Measurements from ENCODE around the gene KCNE3.

The KCNE3 gene

GRCh38 chr11:74462631-74463030, 4.7 kb downstream of the KCNE3 start:
- Histone ChIP-seq H3K27me3 (no peaks in the 10 kb centered on the region), H3K4me3 (no peak overlapping the region), H3K9me3 (no peaks in the 10 kb centered on the region), H4K20me1 (no peaks in the 10 kb centered on the region), H3K27ac (no peak overlapping the region), H3K9ac (no peak overlapping the region), H3K36me3 (no peaks in the 10 kb centered on the region), H3K4me1 (no peaks in the 10 kb centered on the region), H3K4me2 (no peak overlapping the region)
- no peak for TF ChIP-seq Cebpa-rat (IDR thresholded peaks at IDR 0.05)

- Histone ChIP-seq H3K9me3 (no peaks in the 10 kb centered on the region), H3K27ac (no peak overlapping the region), H4K20me1 (no peaks in the 10 kb centered on the region), H3K9ac (no peak overlapping the region), H3K4me3 (no peak overlapping the region), H3K4me1 (no peaks in the 10 kb centered on the region), H3K4me2 (no peak overlapping the region), H3K36me3 (no peaks in the 10 kb centered on the region), H3K27me3 (no peaks in the 10 kb centered on the region)
- no peak for TF ChIP-seq Cebpa-rat (IDR thresholded peaks at IDR 0.05)
Measured at GRCh38 chr11:74462009-74462408, 5.3 kb downstream of the KCNE3 start.

GRCh38 chr11:74460481-74461154, 6.7 kb downstream of the KCNE3 start:
- no peak for TF ChIP-seq Cebpa-rat (IDR thresholded peaks at IDR 0.05)
- H3K4me3 ChIP-seq: no peak overlapping the region
- no peak overlapping the region for H3K27ac ChIP-seq
- no peak overlapping the region for H3K9ac ChIP-seq
- H3K36me3 ChIP-seq: no peaks in the 10 kb centered on the region
- no peak overlapping the region for H3K4me2 ChIP-seq
- H3K4me1 ChIP-seq: no peaks in the 10 kb centered on the region
- H3K27me3 ChIP-seq: no peaks in the 10 kb centered on the region
- H4K20me1 ChIP-seq: no peaks in the 10 kb centered on the region
- no peaks in the 10 kb centered on the region for H3K9me3 ChIP-seq

- Histone ChIP-seq H3K9me3 (no peaks in the 10 kb centered on the region), H3K27me3 (no peaks in the 10 kb centered on the region), H3K9ac (no peak overlapping the region), H3K36me3 (no peaks in the 10 kb centered on the region), H3K4me1 (no peaks in the 10 kb centered on the region), H4K20me1 (no peaks in the 10 kb centered on the region), H3K27ac (no peak overlapping the region), H3K4me3 (no peak overlapping the region), H3K4me2 (no peak overlapping the region)
- TF ChIP-seq Cebpa-rat (IDR thresholded peaks at IDR 0.05): no peak
Measured at GRCh38 chr11:74460065-74460464, 7.3 kb downstream of the KCNE3 start.

- H3K27me3 ChIP-seq: no peaks in the 10 kb centered on the region
- no peak overlapping the region for H3K9ac ChIP-seq
- no peaks in the 10 kb centered on the region for H3K9me3 ChIP-seq
- H3K27ac ChIP-seq: no peak overlapping the region
- H4K20me1 ChIP-seq: no peaks in the 10 kb centered on the region
- no peaks in the 10 kb centered on the region for H3K4me1 ChIP-seq
- H3K36me3 ChIP-seq: no peaks in the 10 kb centered on the region
- H3K4me2 ChIP-seq: no peak overlapping the region
- no peak for TF ChIP-seq Cebpa-rat (IDR thresholded peaks at IDR 0.05)
- H3K4me3 ChIP-seq: no peak overlapping the region
Measured at GRCh38 chr11:74459584-74459983, 7.8 kb downstream of the KCNE3 start.

GRCh38 chr11:74457356-74457755, 10.0 kb downstream of the KCNE3 start:
- Histone ChIP-seq H3K27ac (no peak overlapping the region), H4K20me1 (no peaks in the 10 kb centered on the region), H3K4me2 (no peak overlapping the region), H3K9ac (no peak overlapping the region), H3K36me3 (no peaks in the 10 kb centered on the region), H3K4me3 (no peak overlapping the region), H3K4me1 (no peaks in the 10 kb centered on the region), H3K9me3 (no peaks in the 10 kb centered on the region), H3K27me3 (no peaks in the 10 kb centered on the region)
- no peak for TF ChIP-seq Cebpa-rat (IDR thresholded peaks at IDR 0.05)

- Histone ChIP-seq H3K27me3 (no peaks in the 10 kb centered on the region), H3K9me3 (no peaks in the 10 kb centered on the region), H3K4me3 (no peak overlapping the region), H3K27ac (no peak overlapping the region), H3K36me3 (no peaks in the 10 kb centered on the region), H4K20me1 (no peaks in the 10 kb centered on the region), H3K4me2 (no peak overlapping the region), H3K9ac (no peak overlapping the region), H3K4me1 (peaks cover 8% of the 10 kb centered on the region)
- no peak for TF ChIP-seq Cebpa-rat (IDR thresholded peaks at IDR 0.05)
Measured at GRCh38 chr11:74453373-74453975, 13.9 kb downstream of the KCNE3 start.

- no peak overlapping the region for H3K27ac ChIP-seq
- no peaks in the 10 kb centered on the region for H3K27me3 ChIP-seq
- no peaks in the 10 kb centered on the region for H4K20me1 ChIP-seq
- H3K9ac ChIP-seq: no peak overlapping the region
- H3K4me3 ChIP-seq: no peak overlapping the region
- peaks cover 8% of the 10 kb centered on the region for H3K4me1 ChIP-seq
- H3K36me3 ChIP-seq: no peaks in the 10 kb centered on the region
- H3K9me3 ChIP-seq: no peaks in the 10 kb centered on the region
- TF ChIP-seq Cebpa-rat (IDR thresholded peaks at IDR 0.05): no peak
- no peak overlapping the region for H3K4me2 ChIP-seq
Measured at GRCh38 chr11:74452366-74452765, 15.0 kb downstream of the KCNE3 start.

- Histone ChIP-seq H3K4me3 (no peak overlapping the region), H3K4me1 (peaks cover 8% of the 10 kb centered on the region), H3K9me3 (no peaks in the 10 kb centered on the region), H4K20me1 (no peaks in the 10 kb centered on the region), H3K4me2 (no peak overlapping the region), H3K9ac (no peak overlapping the region), H3K27ac (no peak overlapping the region), H3K36me3 (no peaks in the 10 kb centered on the region), H3K27me3 (no peaks in the 10 kb centered on the region)
- TF ChIP-seq Cebpa-rat (IDR thresholded peaks at IDR 0.05): no peak
Measured at GRCh38 chr11:74450318-74450717, 17.0 kb downstream of the KCNE3 start.

- no peaks in the 10 kb centered on the region for H3K27me3 ChIP-seq
- no peak overlapping the region for H3K27ac ChIP-seq
- TF ChIP-seq Cebpa-rat (IDR thresholded peaks at IDR 0.05): no peak
- H3K9ac ChIP-seq: no peak overlapping the region
- H4K20me1 ChIP-seq: no peaks in the 10 kb centered on the region
- peak overlapping the region; percentile 60 for H3K4me2 ChIP-seq
- H3K36me3 ChIP-seq: no peaks in the 10 kb centered on the region
- peaks cover 8% of the 10 kb centered on the region for H3K4me1 ChIP-seq
- H3K4me3 ChIP-seq: no peak overlapping the region
- no peaks in the 10 kb centered on the region for H3K9me3 ChIP-seq
Measured at GRCh38 chr11:74449369-74449931, 17.9 kb downstream of the KCNE3 start.
